Effector CD8-positive, alpha-beta T cell (primary cell): ENCODE measurements around the gene EVX2.

ENCODE experiments used
- DNase-seq: peaks from one replicate; lab custom pipeline; 2025; lab: John Stamatoyannopoulos, UW

The EVX2 gene

GRCh38 chr2:176122052-176122682 lies 38.4 kb upstream of the EVX2 start:
- DNase-seq, result peak; percentile 21

DNA sequence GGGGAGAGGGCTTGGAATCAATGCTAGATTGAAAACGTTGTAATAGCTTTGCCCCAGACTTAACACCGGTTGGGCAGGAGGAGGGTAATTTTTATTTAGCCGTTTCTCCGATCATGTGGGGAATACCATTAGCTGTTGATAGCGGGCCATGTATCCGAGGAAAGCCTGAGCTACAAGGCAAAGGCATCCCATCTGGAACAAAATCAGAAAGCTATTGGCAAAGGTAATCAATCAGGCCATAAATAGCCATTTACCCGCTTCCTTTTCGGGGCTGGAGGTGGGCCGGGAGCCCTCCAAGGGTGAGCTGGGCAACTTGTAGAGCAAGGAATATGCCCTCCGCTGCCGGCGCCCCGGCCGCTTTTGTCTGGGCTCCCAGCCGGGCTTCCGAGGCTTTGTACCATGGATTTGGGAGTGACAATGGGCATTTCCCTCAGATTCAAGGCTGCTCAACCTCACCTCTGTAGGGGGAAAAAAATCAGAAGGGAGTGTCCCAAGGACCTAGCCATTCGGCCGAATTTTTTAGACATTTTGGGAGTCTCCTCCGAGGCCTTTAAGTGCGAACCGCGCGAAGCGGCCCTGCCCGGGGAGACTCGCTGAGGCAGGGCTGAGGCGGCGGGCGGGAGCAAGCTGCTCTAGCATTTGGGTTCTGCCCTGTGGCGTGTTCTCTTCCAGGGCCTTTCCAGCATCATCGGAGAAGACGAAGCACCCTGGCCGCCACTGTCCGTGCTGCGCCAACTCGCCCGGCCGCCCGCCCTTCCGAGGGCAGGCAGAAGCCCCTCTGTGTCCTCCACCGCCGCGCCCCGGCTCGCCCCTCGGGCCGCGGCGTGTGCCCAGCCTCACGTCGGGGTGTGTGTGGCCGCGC lies 37.7 kb upstream of the EVX2 start:
- DNase-seq, result no peak

DNA sequence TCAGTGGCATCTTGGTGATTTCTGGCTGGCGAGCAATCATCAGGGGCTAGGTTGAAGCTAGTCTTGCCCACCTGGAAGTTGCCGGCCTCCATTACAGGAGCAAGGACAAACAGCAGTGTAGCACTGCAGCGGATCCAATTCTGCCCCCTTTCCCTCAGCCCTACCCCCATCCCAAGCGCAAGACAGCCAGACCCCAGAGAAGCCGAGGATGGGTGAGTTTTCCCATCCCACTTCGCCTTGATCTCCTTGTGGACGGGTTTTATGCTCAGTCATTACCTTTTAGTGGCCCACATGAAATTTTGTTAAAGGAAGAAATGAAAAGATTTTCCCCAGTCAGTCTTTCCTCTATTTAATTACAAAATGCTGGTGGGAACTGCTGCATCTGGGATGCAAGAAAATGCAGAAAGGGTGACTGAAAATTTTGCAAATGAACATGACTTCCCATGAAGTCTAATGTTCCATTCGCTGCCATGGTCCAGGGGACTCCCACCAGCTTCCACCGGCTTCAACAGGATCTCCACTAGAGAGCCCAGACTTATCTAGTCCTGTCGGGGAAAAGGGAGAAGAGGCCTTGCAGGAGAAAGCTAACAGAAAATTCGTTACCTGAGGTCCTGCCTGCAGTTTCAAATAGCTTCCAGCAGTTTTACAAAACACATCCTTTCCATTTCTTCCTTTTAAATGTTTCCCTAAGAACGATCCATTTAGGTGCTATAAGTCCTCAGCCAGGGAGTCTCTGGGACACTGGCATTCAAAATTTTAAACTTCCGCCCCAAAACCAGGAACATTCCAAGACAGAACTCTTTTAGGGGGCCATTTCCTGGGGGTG lies 36.8 kb upstream of the EVX2 start:
- no peak for DNase-seq

GRCh38 chr2:176118601-176119339 lies 35.0 kb upstream of the EVX2 start:
- DNase-seq, result no peak

DNA sequence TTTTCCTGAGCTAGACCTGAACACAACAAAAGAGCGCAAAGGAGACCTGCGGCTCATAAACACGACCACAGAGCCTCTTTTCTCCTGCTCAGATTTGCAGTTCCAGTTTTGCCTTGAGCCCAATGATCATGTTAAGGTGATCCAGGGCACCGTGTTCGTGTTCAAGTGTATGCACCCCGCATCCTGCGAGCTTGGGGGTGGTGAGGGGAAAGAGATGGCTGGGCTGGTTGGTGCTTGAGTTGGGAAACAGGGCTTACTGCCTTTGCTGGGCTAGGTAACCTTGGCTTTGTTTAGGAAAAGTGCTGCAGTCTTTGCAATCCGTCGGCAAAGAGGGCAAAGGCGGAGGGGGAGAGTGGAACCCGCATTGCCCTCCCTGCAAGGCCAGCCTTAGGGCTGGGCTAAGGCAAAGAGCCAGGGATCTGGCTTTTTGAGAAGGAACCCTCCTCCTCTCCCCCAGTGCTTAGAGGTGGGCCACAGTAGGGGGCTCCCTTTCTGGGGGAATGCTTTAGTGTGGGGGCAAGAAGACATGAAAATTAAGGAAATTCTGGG lies 34.1 kb upstream of the EVX2 start:
- DNase-seq, result no peak

DNA sequence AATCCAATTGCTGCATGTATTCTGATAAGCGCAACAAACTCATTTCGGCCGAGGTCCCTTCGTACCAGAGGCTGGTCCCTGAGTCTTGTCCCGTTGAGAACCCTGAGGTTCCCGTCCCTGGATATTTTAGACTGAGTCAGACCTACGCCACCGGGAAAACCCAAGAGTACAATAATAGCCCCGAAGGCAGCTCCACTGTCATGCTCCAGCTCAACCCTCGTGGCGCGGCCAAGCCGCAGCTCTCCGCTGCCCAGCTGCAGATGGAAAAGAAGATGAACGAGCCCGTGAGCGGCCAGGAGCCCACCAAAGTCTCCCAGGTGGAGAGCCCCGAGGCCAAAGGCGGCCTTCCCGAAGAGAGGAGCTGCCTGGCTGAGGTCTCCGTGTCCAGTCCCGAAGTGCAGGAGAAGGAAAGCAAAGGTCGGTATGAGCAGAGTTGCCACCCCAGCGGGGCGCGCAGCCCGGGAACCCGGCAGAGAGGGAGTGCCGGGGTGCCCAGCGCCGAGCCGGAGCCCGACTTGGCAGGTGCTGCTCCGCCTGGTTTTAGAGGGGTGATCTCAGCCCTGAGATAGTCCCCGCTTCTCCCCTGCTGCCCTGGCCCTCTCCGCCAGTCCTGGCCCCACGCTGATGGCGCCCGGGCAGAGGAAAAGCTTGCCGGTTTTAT lies 33.5 kb upstream of the EVX2 start:
- DNase-seq, result no peak

- DNase-seq, result no peak
These were observed 32.4 kb upstream of the EVX2 start, which contains the start of gene HOXD10 for GRCh38 chr2:176115883-176116813. Gene HOXD10 (plus strand): TSS chr2:176116778. CDS start chr2:176116834, 56 bp downstream.

GRCh38 chr2:176114930-176115625 lies 31.3 kb upstream of the EVX2 start:
- DNase-seq, result no peak

GRCh38 chr2:176114120-176114929 lies 30.6 kb upstream of the EVX2 start:
- no peak for DNase-seq

DNA sequence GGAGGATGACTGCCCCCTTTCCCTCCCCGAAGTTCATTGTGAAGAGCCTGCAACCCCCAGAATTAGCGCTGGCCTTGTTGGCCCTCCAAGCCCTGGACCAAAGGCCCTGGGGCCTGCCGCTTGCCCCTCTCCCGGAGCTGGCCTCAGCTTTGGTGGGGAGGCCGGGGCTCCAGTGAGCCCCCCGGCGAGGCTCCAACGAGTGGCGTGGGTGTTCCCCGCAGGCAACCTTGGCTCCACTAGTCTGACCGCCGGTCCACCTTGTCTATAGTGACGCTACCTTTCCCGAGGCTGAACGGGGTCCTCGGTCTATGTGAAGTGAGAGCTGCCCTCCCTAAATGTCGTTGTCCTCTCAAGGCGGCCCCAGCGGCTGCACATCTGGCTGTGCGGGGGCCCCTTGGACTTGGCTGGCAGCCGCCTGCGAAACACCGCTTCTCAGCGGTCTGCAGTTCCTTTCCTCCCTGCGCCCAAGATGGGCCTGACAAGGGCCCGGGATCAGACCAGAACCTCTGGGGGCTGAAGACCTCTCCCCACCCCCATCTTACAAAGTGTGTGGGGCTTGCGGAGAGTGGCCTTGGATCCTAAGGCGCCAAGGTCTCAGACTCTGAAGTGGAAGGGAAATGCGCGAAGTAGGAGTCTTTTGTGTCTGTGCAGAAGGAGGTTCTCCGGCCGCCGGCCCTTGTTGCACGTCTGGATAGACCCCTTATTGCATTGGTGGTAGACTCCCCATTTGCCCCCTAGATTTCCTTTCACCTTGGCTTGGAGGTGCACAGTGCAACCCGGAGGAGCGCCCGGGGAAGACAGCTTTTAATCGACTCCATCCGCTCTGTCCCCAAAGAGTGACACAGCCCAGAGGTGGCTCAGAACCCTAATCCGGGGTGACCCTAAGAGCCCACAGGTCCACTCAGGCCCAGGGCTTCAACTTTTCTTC lies 28.9 kb upstream of the EVX2 start:
- DNase-seq, result no peak

GRCh38 chr2:176111846-176112374 lies 28.1 kb upstream of the EVX2 start:
- no peak for DNase-seq

- DNase-seq, result no peak
These were observed 27.5 kb upstream of the EVX2 start for GRCh38 chr2:176111309-176111663.

- no peak for DNase-seq
These were observed 26.9 kb upstream of the EVX2 start for GRCh38 chr2:176110415-176111308.

GRCh38 chr2:176109946-176110345 lies 26.2 kb upstream of the EVX2 start:
- DNase-seq, result no peak

- DNase-seq, result no peak
These were observed 25.6 kb upstream of the EVX2 start for GRCh38 chr2:176109192-176109901.
